C4-2B (cell line): ENCODE data around the gene SLC41A1.

Source experiments
- CTCF ChIP-seq: fragments of 450-650 bp; conservative IDR thresholded peaks from 2 replicates; pipeline ENCODE4 v1.5.1; 2017; ENCODE audit warnings: mild to moderate bottlenecking
- ZFX ChIP-seq: fragments of 450-650 bp; IDR thresholded peaks from 2 replicates; pipeline ENCODE4 v1.6.1; 2017

GRCh38 chr1:205858141-205858961 is 45.4 kb upstream of the SLC41A1 start:
- TF ChIP-seq CTCF, result peak; percentile 30
- no peak for TF ChIP-seq ZFX
